Suprapubic skin (tissue), 4 donors: ENCODE measurements around the gene TFE3.

ENCODE experiments used
- CTCF ChIP-seq, 2 donors: fragments of 200-600 bp in 1 of 2; fragments of 450-650 bp in 1 of 2; sonication (generic) in 1 of 2; IDR thresholded peaks; one replicate each; pipeline ENCODE4 v1.5.1; 2016 to 2019; ENCODE audit warnings: antibody characterized with exemption in 2 of 2, mild to moderate bottlenecking in 1 of 2, moderate library complexity in 1 of 2
- POLR2A ChIP-seq, 2 donors: fragments of 450-650 bp; IDR thresholded peaks; one replicate each; pipeline ENCODE4 v1.6.1; 2017; ENCODE audit warnings: antibody characterized with exemption in 2 of 2, mild to moderate bottlenecking in 2 of 2, moderate library complexity in 2 of 2
- POLR2AphosphoS5 ChIP-seq, 3 donors: sonication (generic); formaldehyde crosslinking; IDR thresholded peaks; one replicate each; pipeline ENCODE4 v1.6.1; 2017; ENCODE audit warnings: antibody characterized with exemption in 3 of 3

GRCh38 chrX:49066278-49066677, 23.1 kb upstream of the TFE3 start:
- TF ChIP-seq CTCF (IDR thresholded peaks at IDR 0.05): no peak
- TF ChIP-seq POLR2A (IDR thresholded peaks at IDR 0.05): no peak
- TF ChIP-seq POLR2AphosphoS5 (IDR thresholded peaks at IDR 0.05): no peak
